GM19372 (cell line): Measurements from ENCODE around the gene ADAMTS6.
"Not testable (repeated sequence)": the region's sequence is repeated elsewhere in the genome, so short reads cannot be mapped to it uniquely, and the experiment has no call there.

Source experiments
- ATAC-seq: cut with Tn5 transposase; IDR thresholded peaks from one replicate; pipeline ENCODE4 v1.9.1; 2021; ENCODE audit warnings: mild to moderate bottlenecking, low read depth, moderate library complexity; ENCODE audit not compliant: unreplicated experiment

The ADAMTS6 gene

GRCh38 chr5:65370505-65370904, 111.2 kb downstream of the ADAMTS6 start:
- not testable (repeated sequence) for ATAC-seq

- ATAC-seq: no peak
Measured at GRCh38 chr5:65366655-65367054, 115.1 kb downstream of the ADAMTS6 start.

GRCh38 chr5:65364907-65365306, 116.8 kb downstream of the ADAMTS6 start:
- ATAC-seq: no peak

DNA sequence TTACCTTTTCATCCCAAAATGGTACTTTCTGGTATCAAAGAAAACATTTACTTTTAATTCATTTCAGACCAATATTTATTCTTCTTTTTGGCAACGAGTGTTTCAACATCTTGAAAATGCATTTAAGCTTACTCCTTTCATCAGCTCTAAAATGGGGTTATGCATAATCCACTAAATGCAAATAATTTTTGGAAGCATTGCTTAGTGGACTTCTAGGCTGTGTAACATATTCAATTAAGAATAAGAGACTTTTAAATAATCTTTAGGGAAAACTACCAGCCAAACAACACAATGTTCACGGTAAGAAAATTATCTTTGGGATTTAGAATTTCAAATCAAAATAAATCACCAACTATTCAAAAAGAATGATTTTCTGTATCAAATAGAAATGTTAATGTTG, 118.2 kb downstream of the ADAMTS6 start:
- no peak for ATAC-seq

- no peak for ATAC-seq
Measured at GRCh38 chr5:65359981-65360380, 121.7 kb downstream of the ADAMTS6 start.

DNA sequence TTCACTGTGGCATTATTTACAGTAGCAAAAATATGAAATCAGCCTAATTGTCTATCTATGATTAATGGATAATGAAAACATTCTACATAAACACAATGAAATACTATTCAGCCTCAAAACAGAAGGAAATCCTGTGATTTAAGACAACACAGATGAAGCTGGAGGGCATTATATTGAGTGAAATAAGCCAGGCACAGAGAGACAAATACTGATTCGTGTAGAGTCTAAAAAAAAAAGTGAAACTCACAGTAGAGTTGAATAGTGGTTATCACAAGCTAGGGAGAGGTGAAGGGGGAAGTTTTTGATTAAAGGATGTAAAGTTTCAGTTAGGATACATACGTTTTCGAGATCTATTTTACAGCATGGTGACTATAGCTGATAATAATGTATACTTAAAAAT, 122.2 kb downstream of the ADAMTS6 start:
- no peak for ATAC-seq

DNA sequence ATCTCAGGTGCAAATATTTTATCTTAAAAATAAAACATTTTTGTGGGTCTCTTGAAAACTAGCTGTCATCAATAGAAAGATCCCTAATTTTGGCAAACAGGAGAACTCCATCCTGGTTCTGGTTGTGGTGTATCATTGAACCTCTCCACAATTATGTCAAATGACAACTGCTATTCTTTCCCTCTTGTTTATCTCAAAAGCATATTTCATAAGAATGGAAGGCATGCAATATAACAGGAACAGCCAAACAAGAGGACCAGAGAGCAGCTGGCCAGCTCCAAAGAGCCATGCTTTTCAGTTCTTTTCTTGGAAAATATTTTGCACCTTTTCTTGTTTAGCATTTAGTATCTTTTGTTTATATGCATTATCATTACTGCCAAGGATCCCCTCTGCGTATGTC, 125.4 kb downstream of the ADAMTS6 start:
- ATAC-seq: no peak

DNA sequence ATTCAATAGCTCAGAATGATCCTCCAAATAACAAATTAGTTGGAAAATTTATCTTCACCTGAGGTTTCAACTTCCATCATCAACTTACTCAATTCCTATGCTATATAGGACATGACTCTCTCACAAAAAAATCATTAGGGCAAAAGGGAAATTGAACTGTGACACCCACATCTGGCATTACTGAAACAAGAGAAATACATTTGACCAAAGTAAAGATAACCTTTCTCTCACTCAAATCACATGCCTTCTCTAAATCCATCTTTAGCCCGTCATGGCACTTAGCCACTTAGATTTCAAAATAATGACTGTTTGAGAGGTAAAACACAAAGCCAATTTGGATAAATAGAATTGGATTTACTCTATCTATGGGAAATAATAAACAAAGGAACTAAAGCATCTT, 126.4 kb downstream of the ADAMTS6 start:
- no peak for ATAC-seq

DNA sequence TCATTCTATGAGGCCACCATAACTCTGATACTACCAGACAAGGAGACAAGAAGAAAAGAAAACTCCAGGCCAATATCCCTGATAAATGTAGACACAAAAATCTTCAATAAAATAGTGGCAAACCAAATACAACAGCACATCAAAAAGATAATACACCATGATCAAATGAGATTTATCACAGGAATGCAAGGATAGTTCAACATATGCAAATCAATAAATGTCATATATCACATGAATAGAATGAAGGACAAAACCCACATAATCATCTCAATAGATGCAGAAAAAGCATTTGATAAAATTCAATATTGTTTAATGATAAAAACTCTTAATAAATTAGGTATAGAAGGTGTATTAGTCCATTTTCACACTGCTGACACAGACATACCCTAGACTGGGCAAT, 139.9 kb downstream of the ADAMTS6 start:
- ATAC-seq: no peak

DNA sequence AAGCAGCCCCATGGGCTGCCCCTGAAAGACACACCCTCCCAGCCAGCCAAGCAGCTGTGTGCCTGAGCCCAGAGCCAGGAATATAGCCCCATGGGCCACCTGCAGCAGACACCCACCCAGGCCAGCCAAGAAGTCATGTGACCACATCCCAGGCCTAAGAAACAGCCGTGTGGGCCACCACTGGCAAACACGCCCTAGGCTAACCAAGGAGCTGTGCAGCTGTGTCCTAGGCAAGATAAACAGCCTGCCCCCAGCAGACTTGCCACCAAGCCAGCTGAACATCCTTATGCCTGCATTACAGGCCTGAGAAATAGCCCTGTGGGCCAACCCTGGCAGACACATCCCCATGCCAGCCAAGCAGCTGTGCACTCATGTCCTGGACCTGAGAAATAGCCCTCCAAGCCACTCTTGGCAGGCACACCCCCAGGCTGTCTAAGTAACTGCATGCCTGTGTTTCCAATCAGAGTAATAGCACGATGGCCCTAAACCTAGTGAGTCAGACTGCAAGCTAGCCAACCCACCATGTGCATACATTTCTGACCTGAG, 143.0 kb downstream of the ADAMTS6 start:
- ATAC-seq: no peak

GRCh38 chr5:65334077-65334476, 147.6 kb downstream of the ADAMTS6 start:
- ATAC-seq: no peak

DNA sequence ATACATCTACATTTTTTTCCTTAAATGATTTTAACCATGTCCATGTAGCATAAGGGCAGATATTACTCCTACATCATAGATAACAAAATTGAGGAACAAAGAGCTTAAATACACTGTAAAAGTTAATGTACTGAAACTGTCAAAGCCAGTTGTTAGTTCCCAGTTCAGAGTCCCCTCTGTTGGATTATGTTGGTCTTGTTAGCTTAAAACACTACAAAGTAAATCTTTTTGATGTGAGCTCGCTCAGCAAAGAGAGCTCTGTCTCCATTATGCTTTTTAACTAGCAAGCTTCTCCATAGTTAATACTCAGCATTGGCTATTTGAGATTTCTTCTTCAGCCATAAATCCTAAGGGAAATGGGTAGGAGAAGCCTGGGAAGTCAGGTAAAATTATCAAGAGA, 149.1 kb downstream of the ADAMTS6 start:
- ATAC-seq: no peak

- ATAC-seq: no peak
Measured at GRCh38 chr5:65329266-65329665, 152.5 kb downstream of the ADAMTS6 start.

- no peak for ATAC-seq
Measured at GRCh38 chr5:65327582-65327981, 154.1 kb downstream of the ADAMTS6 start.

GRCh38 chr5:65326922-65327321, 154.8 kb downstream of the ADAMTS6 start:
- no peak for ATAC-seq

GRCh38 chr5:65324226-65324625, 157.5 kb downstream of the ADAMTS6 start:
- no peak for ATAC-seq

GRCh38 chr5:65320704-65321103, 161.0 kb downstream of the ADAMTS6 start:
- ATAC-seq: not testable (repeated sequence)

- ATAC-seq: no peak
Measured at GRCh38 chr5:65320250-65320649, 161.5 kb downstream of the ADAMTS6 start.

- no peak for ATAC-seq
Measured at GRCh38 chr5:65307931-65308330, 173.8 kb downstream of the ADAMTS6 start.

DNA sequence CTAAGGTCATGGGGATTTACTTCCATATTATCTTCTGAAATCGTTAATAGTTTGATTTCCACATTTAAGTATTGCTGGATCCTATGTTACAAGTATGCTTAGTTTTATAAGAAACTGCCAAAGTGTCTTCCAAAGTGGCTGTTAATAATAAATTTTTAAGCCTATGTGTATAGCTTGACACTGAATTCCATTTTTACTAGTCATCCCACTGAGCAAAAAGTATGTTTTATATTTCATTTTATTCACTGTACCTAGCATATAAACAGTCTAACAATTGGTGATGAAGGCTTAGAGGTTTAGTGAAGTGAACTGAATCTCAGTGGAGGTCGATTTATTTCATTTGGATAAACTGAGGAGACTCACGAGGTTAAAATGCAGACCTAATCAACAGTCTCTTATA, 174.6 kb downstream of the ADAMTS6 start:
- ATAC-seq: no peak

GRCh38 chr5:65305913-65306312, 175.8 kb downstream of the ADAMTS6 start:
- ATAC-seq: no peak

DNA sequence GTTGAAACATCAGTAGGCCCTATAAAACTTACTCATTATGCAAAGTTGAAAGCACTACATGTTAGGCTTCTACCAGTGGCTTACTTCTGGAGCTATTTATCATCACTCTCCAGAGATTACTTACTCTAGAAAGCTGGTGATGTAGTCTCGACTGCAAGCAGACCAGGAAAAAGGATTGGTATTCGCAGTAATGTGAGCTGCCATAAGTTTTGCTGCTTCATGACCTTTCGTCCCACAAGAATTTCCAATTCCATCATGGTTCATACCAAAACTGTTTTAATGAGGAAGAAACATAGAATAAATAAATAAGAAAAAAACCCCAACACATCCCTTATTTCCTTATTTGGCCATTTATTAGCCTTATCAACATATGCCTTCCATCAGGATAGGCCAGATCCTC, 181.9 kb downstream of the ADAMTS6 start:
- no peak for ATAC-seq

- ATAC-seq: no peak
Measured at GRCh38 chr5:65296067-65296466, 185.7 kb downstream of the ADAMTS6 start.
